ENCODE results near the gene DNM2.

DNA sequence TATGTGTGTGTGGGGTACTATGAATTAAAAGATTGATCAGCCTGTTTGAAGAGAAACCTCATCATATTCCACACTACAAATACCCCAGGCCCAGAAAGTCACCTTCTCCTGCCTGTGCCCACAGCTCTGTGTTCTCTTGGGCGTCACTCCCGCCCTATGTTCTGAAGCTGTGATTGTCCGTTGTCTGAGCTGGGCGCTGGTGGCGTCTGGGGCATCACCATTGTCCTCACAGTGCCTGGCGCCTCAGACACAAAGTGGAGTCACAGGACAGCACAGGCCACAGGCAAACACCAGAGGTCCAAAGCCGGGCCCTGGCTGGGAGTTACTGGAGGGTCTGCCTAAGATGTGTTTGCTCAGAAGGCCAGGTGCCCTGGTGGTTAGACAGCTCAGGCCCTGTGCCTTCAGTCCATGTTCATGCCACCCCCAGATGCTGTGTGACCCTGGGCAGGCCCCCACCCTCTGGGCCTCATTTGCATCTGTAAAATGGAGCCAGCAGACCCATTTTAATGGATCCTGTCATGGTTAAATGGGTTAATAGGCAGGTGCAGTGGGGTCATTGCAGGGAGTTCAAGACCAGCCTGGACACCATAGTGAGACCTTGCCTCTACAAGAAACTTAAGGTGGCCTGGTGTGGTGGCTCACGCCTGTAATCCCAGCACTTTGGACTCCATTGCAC is 34.5 kb downstream of the DNM2 start:
- TF ChIP-seq, protein P1, sequence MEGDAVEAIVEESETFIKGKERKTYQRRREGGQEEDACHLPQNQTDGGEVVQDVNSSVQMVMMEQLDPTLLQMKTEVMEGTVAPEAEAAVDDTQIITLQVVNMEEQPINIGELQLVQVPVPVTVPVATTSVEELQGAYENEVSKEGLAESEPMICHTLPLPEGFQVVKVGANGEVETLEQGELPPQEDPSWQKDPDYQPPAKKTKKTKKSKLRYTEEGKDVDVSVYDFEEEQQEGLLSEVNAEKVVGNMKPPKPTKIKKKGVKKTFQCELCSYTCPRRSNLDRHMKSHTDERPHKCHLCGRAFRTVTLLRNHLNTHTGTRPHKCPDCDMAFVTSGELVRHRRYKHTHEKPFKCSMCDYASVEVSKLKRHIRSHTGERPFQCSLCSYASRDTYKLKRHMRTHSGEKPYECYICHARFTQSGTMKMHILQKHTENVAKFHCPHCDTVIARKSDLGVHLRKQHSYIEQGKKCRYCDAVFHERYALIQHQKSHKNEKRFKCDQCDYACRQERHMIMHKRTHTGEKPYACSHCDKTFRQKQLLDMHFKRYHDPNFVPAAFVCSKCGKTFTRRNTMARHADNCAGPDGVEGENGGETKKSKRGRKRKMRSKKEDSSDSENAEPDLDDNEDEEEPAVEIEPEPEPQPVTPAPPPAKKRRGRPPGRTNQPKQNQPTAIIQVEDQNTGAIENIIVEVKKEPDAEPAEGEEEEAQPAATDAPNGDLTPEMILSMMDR (IDR thresholded peaks at IDR 0.05; ENCODE audit: low read depth, low read length): no peak
- TF ChIP-seq MYC (IDR thresholded peaks at IDR 0.05; ENCODE audit: low read depth, low read length) (no peak), POLR2A (IDR thresholded peaks at IDR 0.05; ENCODE audit: extremely low read depth, insufficient read length) (no peak)
- TF ChIP-seq, protein P2, sequence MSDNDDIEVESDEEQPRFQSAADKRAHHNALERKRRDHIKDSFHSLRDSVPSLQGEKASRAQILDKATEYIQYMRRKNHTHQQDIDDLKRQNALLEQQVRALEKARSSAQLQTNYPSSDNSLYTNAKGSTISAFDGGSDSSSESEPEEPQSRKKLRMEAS (IDR thresholded peaks at IDR 0.05; ENCODE audit: low read depth, low read length): no peak
